Measurements from ENCODE around the gene CLDN5. TPM values are rescaled to one million over a fixed set of nuclear protein-coding genes. Genes with fewer than 3 reads are reported as not detected.
A peak's percentile ranks its signal among the peaks of the same experiment; 100 is the strongest.

Gene CLDN5
- total RNA-seq, 5 donors from 2014 or later (not counting 1 experiment from before 2014, with no cell fraction given) = 0.36 to 0.98 (median 0.85) TPM; not detected in 1

DNA sequence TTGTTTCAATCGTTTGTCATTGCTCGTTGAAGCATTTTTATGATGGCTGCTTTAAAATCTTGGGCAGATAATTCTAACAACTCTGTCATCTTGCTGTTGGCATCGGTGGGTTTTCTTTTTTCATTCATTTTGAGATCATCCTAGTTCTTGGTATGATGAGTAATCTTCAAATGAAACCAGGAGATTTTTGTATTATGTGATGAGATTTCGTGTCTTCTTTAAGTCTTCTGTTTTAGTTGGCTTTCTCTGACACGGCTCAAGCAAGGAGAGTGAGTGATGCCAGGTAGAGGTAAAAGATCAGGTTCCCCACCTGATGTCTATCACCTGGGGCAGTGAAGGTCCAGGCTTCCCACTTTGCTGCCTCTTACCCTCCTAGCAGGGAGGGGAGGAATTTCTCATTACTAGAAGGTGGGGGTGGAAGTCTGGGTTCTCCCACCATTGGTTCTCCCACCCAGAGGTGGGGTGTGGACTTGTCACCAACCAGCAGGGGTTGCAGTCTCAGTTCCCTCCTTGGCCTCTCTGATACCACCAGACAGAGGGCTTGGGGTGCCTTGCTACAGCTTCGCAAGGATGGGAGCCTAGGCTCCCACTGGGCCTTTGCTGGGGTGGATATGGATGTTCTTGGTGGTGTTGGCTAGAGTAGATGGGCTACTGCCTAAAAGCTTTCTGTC lies 31.6 kb downstream of the CLDN5 start:
- no peak for ATAC-seq (replicated peaks in 1 of 4)
- no peaks in the 10 kb centered on the region for H3K36me3 Mint-ChIP-seq
- Histone ChIP-seq H3K4me1 (ENCODE audit: control insufficient read depth in 1 of 2, extremely low read depth in 1 of 2, insufficient read depth in 2 of 2, low read length in 2 of 2) (peaks cover 0 to 6% of the 10 kb centered on the region in 2 experiments), H3K9me3 (no peaks in the 10 kb centered on the region), H3K4me3 (ENCODE audit: control insufficient read depth in 1 of 2, extremely low read depth in 1 of 2, low read length in 1 of 2) (no peak overlapping the region), H3K27me3 (replicated peaks in 1 of 2; ENCODE audit: control insufficient read depth in 2 of 2, extremely low read depth in 1 of 2, insufficient read depth in 2 of 2, low read length in 1 of 2) (peaks cover 0 to 2% of the 10 kb centered on the region in 2 experiments), H3K27ac (ENCODE audit: low read length) (no peak overlapping the region), H3K36me3 (ENCODE audit: control insufficient read depth in 2 of 2, extremely low read depth in 1 of 2, insufficient read depth in 1 of 2, low read length in 1 of 2) (no peaks in the 10 kb centered on the region)
- no peak overlapping the region for H3K4me3 Mint-ChIP-seq
- ChIA-PET CTCF (no interaction called here), POLR2A (no interaction called here)
- H3K9me3 Mint-ChIP-seq = no peaks in the 10 kb centered on the region
- peaks cover 7 to 19% (median 13%) of the 10 kb centered on the region in 3 donors for H3K4me1 Mint-ChIP-seq
- no peak overlapping the region for H3K27ac Mint-ChIP-seq
- no peaks in the 10 kb centered on the region for H3K27me3 Mint-ChIP-seq
- WGBS (ENCODE audit: insufficient coverage) = 73% methylated on average over 3 of the region's 6 CpGs
- no peak for DNase-seq

GRCh38 chr22:19490628-19491230 lies 33.5 kb downstream of the CLDN5 start:
- H3K4me3 Mint-ChIP-seq = no peak overlapping the region
- ChIA-PET POLR2A (no interaction called here), CTCF (no interaction called here)
- ATAC-seq (replicated peaks in 1 of 4) (no peak), DNase-seq (no peak)
- Histone ChIP-seq H3K27ac (ENCODE audit: low read length) (no peak overlapping the region), H3K9me3 (no peaks in the 10 kb centered on the region), H3K4me3 (ENCODE audit: control insufficient read depth in 1 of 2, extremely low read depth in 1 of 2, low read length in 1 of 2) (no peak overlapping the region), H3K27me3 (replicated peaks in 1 of 2; ENCODE audit: control insufficient read depth in 2 of 2, extremely low read depth in 1 of 2, insufficient read depth in 2 of 2, low read length in 1 of 2) (peaks cover 0 to 2% of the 10 kb centered on the region in 2 experiments), H3K36me3 (ENCODE audit: control insufficient read depth in 2 of 2, extremely low read depth in 1 of 2, insufficient read depth in 1 of 2, low read length in 1 of 2) (no peaks in the 10 kb centered on the region), H3K4me1 (ENCODE audit: control insufficient read depth in 1 of 2, extremely low read depth in 1 of 2, insufficient read depth in 2 of 2, low read length in 2 of 2) (peaks cover 0 to 3% of the 10 kb centered on the region in 2 experiments)
- WGBS (ENCODE audit: insufficient coverage) = 100% methylated on average over 1 of the region's 5 CpGs
- H3K27me3 Mint-ChIP-seq = no peaks in the 10 kb centered on the region
- H3K4me1 Mint-ChIP-seq = peaks cover 3 to 14% (median 9%) of the 10 kb centered on the region in 3 donors
- no peaks in the 10 kb centered on the region for H3K9me3 Mint-ChIP-seq
- no peaks in the 10 kb centered on the region for H3K36me3 Mint-ChIP-seq
- no peak overlapping the region for H3K27ac Mint-ChIP-seq

- WGBS (ENCODE audit: insufficient coverage) = no CpG with 5 or more reads among the region's 7 CpGs
- Mint-ChIP-seq H3K4me1 (peaks cover 0 to 8% (median 6%) of the 10 kb centered on the region in 3 donors), H3K27ac (no peak overlapping the region), H3K36me3 (no peaks in the 10 kb centered on the region), H3K4me3 (no peak overlapping the region), H3K9me3 (no peaks in the 10 kb centered on the region), H3K27me3 (no peaks in the 10 kb centered on the region)
- Histone ChIP-seq H3K27me3 (replicated peaks in 1 of 2; ENCODE audit: control insufficient read depth in 2 of 2, extremely low read depth in 1 of 2, insufficient read depth in 2 of 2, low read length in 1 of 2) (peaks cover 0 to 2% of the 10 kb centered on the region in 2 experiments), H3K27ac (ENCODE audit: low read length) (no peak overlapping the region), H3K4me3 (ENCODE audit: control insufficient read depth in 1 of 2, extremely low read depth in 1 of 2, low read length in 1 of 2) (no peak overlapping the region), H3K36me3 (ENCODE audit: control insufficient read depth in 2 of 2, extremely low read depth in 1 of 2, insufficient read depth in 1 of 2, low read length in 1 of 2) (no peaks in the 10 kb centered on the region), H3K4me1 (ENCODE audit: control insufficient read depth in 1 of 2, extremely low read depth in 1 of 2, insufficient read depth in 2 of 2, low read length in 2 of 2) (no peaks in the 10 kb centered on the region), H3K9me3 (no peaks in the 10 kb centered on the region)
- DNase-seq = peak in 1 of 35 experiments; percentile 16
- CTCF ChIA-PET = interaction anchor here in 1 of 2 donors (0.6 kb wide), 1 partner anchor 171 kb away, joined by 3 read pairs; no protein-coding TSS in a partner anchor
- peak in 1 of 4 experiments; percentile 66 for ATAC-seq (replicated peaks in 1 of 4)
- POLR2A ChIA-PET = no interaction called here
These were observed 35.0 kb downstream of the CLDN5 start for GRCh38 chr22:19488884-19489843.

GRCh38 chr22:19488285-19488684 lies 35.9 kb downstream of the CLDN5 start:
- H3K4me3 Mint-ChIP-seq = no peak overlapping the region
- H3K27ac Mint-ChIP-seq = no peak overlapping the region
- ATAC-seq (replicated peaks in 1 of 4) (no peak), DNase-seq (no peak)
- POLR2A ChIA-PET = no interaction called here
- H3K4me3 ChIP-seq (ENCODE audit: control insufficient read depth in 1 of 2, extremely low read depth in 1 of 2, low read length in 1 of 2) = no peak overlapping the region
- peaks cover 0 to 8% (median 6%) of the 10 kb centered on the region in 3 donors for H3K4me1 Mint-ChIP-seq
- CTCF ChIA-PET = interaction anchor here in 1 of 2 donors (0.6 kb wide), 2 partner anchors 170 to 452 kb away, joined by 3 to 4 read pairs; no protein-coding TSS in a partner anchor
- no CpG with 5 or more reads among the region's 2 CpGs for WGBS (ENCODE audit: insufficient coverage)
- H3K9me3 Mint-ChIP-seq = no peaks in the 10 kb centered on the region
- no peaks in the 10 kb centered on the region for H3K36me3 Mint-ChIP-seq
- H3K36me3 ChIP-seq (ENCODE audit: control insufficient read depth in 2 of 2, extremely low read depth in 1 of 2, insufficient read depth in 1 of 2, low read length in 1 of 2) = no peaks in the 10 kb centered on the region
- H3K9me3 ChIP-seq = no peaks in the 10 kb centered on the region
- peaks cover 0 to 2% of the 10 kb centered on the region in 2 experiments for H3K27me3 ChIP-seq (replicated peaks in 1 of 2; ENCODE audit: control insufficient read depth in 2 of 2, extremely low read depth in 1 of 2, insufficient read depth in 2 of 2, low read length in 1 of 2)
- H3K27ac ChIP-seq (ENCODE audit: low read length) = no peak overlapping the region
- no peaks in the 10 kb centered on the region for H3K4me1 ChIP-seq (ENCODE audit: control insufficient read depth in 1 of 2, extremely low read depth in 1 of 2, insufficient read depth in 2 of 2, low read length in 2 of 2)
- no peaks in the 10 kb centered on the region for H3K27me3 Mint-ChIP-seq

- H3K27ac Mint-ChIP-seq = no peak overlapping the region
These were observed 40.5 kb downstream of the CLDN5 start for GRCh38 chr22:19483481-19484244.

More at GRCh38 chr22:19483481-19484244, 40.5 kb downstream of the CLDN5 start:
- Histone ChIP-seq H3K4me1 (ENCODE audit: control insufficient read depth in 1 of 2, extremely low read depth in 1 of 2, insufficient read depth in 2 of 2, low read length in 2 of 2) (peaks cover 0 to 6% of the 10 kb centered on the region in 2 experiments), H3K27me3 (replicated peaks in 1 of 2; ENCODE audit: control insufficient read depth in 2 of 2, extremely low read depth in 1 of 2, insufficient read depth in 2 of 2, low read length in 1 of 2) (no peaks in the 10 kb centered on the region), H3K27ac (ENCODE audit: low read length) (no peak overlapping the region), H3K36me3 (ENCODE audit: control insufficient read depth in 2 of 2, extremely low read depth in 1 of 2, insufficient read depth in 1 of 2, low read length in 1 of 2) (no peaks in the 10 kb centered on the region), H3K4me3 (ENCODE audit: control insufficient read depth in 1 of 2, extremely low read depth in 1 of 2, low read length in 1 of 2) (no peak overlapping the region), H3K9me3 (no peaks in the 10 kb centered on the region)
- POLR2A ChIA-PET = no interaction called here
- ATAC-seq (replicated peaks in 1 of 4) (no peak), DNase-seq (no peak)
- Mint-ChIP-seq H3K27me3 (no peaks in the 10 kb centered on the region), H3K9me3 (no peaks in the 10 kb centered on the region), H3K36me3 (no peaks in the 10 kb centered on the region), H3K4me3 (no peak overlapping the region), H3K4me1 (peaks cover 6 to 7% (median 6%) of the 10 kb centered on the region in 3 donors)
- WGBS (ENCODE audit: insufficient coverage) = 92% methylated on average over 4 of the region's 8 CpGs
- CTCF ChIA-PET = no interaction called here
